ENCODE results near the gene ZNF683.
"Not testable (repeated sequence)": the region's sequence is repeated elsewhere in the genome, so short reads cannot be mapped to it uniquely, and the experiment has no call there.

ZNF683 gene

GRCh38 chr1:26372611-26373010, at the start of gene ZNF683:
ZNF683 (minus strand) TSS chr1:26372750; CDS start chr1:26368571, 4,179 bp downstream.
- DNase-seq: not testable (repeated sequence)

DNA sequence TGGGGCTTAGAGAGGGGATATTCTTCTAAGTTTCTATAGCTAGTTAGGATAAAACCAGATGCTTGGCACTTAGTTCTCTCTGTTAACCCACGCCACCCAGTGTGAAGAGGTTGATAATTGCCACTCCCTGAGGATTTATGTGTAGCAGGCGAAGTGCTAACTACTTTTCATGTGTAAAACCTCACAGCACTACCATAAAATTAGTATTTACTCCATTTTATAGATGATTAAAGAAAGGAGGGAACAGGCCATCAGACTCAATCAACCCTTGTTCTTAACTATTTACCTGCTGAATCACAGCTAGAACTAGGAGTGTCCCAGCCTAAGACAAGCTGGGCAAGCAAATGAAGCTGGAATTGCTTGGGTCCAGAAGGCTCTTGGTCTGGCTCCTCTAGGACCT, 46.9 kb upstream of the ZNF683 start:
- no peak for DNase-seq

- DNase-seq: no peak
Measured at GRCh38 chr1:26418865-26419349, 46.4 kb upstream of the ZNF683 start.

- peak; percentile 51 for DNase-seq
Measured at GRCh38 chr1:26417111-26417759, 44.7 kb upstream of the ZNF683 start.

GRCh38 chr1:26413031-26413430, 40.5 kb upstream of the ZNF683 start:
- no peak for DNase-seq

DNA sequence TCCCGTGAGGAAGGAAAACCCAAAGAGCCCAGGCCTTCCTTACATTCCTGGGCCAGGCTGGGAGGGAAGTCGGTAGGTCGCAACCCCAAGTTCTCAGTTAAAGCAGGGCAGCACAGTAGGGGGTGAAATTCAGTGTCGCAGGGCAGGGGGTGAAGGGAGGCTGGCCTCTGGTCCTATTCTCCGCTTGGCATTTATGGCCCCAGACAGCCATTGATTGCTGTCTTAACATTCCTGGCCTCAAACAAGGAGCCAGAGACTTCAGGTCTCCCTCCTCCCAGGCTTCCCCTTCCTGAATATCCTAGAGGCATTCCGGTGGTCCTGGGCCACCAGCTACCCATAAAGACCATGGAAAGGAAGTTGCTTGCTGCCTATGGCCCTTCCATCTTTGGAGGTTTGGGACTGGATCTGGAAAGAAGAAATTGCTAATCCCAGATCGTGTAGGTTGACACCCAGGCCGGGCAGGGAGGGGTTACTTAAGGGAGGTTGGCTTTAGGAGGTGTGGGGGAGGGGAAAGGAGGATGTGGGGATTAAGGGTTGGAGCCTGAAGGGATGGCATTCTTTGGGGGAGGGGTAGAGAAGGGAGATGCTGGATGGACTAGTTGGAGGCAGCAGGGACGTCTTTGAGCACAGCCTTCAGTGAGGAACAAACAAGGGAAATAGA, 39.8 kb upstream of the ZNF683 start:
- no peak for DNase-seq

- DNase-seq: no peak
Measured at GRCh38 chr1:26411624-26412074, 39.1 kb upstream of the ZNF683 start.

DNA sequence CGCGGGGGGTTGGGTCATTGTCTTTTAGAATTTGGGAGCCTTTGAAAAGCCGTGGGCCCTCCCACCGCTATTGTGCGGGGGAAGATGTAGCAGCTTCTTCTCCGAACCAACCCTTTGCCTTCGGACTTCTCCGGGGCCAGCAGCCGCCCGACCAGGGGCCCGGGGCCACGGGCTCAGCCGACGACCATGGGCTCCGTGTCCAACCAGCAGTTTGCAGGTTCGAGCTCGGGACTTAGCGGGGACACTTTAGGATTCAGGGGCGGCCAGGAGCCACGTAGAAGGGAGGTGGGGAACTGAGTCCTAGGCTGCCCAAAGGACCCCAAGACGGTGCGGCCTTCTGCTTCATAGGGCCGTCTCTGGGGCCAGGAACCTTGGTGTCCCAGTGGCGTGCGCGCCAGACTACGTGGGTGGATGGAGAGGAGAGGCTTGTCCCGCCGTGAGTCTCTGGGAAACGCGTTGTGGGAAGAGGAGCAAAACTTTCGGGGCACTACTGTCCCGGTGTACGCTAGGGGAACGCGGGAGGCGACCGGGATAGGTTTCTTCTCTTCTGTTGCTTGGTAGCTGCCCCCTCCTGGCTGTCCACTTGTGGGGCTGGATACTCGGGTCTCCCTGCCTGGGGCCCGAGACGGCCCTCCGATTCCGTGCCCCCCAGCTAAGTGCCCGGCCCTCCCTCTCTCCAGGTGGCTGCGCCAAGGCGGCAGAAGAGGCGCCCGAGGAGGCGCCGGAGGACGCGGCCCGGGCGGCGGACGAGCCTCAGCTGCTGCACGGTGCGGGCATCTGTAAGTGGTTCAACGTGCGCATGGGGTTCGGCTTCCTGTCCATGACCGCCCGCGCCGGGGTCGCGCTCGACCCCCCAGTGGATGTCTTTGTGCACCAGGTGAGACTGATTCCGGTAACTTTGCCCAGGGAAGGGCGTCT, 38.4 kb upstream of the ZNF683 start, which contains the start of gene LIN28A:
Gene LIN28A (plus strand): TSS at position 112 of the 918 bp plus-strand sequence. CDS start 75 bp downstream, at position 187.
- no peak for DNase-seq

DNA sequence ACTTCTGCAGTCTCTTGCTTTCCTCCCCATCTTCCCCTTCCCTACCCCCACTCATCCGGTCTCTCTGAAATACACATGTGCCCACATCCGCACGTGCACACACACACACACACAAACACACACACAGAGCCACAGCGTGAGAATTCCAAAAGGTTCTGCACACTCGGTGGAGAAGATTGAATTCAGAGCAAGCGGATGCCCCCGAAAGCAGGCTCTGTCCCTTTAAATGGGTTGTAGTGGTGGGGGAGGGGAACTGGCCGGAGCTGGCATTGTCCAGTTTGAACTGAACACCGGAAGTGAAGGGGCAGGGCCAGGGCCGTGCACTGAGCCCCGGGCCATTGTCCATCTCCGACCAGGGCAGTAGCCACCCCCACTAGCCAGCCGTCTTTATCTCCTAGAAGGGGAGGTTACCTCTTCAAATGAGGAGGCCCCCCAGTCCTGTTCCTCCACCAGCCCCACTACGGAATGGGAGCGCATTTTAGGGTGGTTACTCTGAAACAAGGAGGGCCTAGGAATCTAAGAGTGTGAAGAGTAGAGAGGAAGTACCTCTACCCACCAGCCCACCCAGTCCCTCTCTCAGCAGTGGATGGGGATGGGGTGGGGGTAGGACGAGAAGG, 36.7 kb upstream of the ZNF683 start:
- DNase-seq: peak; percentile 44

- no peak for DNase-seq
Measured at GRCh38 chr1:26408604-26409003, 36.1 kb upstream of the ZNF683 start.

DNA sequence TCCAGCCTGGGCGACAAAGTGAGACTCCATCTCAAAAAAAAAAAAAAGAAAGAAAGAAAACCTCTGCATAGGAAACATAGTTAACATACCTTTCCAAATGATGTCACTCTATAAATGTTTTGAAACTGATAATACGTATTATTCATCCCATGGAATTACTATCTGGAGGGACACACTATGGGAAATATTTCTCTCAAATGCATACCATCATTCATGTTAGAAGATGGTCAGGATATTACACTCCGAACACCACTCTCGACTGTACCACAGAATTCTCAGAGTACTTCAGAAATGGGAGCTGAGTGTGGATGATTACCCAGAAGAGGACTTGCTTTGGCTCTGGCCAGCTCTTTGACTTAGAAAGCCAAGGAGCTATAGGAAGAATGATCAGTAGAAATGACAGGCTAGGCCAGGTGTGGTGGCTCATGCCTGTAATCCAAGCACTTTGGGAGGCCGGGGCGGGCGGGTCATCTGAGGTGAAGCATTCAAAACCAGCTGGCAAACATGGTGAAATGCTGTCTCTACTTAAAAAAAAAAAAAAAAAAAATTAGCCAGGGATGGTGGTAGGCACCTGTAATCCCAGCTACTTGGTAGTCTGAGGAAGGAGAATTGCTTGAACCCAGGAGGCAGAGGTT, 32.8 kb upstream of the ZNF683 start:
- DNase-seq: no peak

- no peak for DNase-seq
Measured at GRCh38 chr1:26404641-26405040, 32.1 kb upstream of the ZNF683 start.

DNA sequence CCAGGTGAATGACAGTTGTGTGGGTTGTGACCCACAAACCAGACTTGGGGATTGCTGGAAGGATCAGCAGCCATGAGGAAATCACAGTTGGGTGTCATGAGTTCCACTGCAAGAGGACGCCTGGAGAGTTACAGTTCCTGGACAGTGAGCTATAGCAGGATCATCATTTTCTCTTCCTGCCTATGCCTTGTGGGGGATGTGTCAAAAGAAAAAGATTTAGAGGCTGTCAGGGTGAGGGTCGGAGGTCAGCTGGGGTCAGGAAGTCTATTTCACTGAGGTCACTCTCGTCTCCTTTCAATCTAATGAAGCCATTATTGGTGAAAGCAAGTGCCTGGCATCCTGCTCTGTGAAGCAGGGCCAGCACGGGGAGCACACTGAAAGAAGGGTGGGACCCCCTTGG, 31.1 kb upstream of the ZNF683 start:
- DNase-seq: no peak

GRCh38 chr1:26401891-26402290, 29.3 kb upstream of the ZNF683 start:
- DNase-seq: no peak

DNA sequence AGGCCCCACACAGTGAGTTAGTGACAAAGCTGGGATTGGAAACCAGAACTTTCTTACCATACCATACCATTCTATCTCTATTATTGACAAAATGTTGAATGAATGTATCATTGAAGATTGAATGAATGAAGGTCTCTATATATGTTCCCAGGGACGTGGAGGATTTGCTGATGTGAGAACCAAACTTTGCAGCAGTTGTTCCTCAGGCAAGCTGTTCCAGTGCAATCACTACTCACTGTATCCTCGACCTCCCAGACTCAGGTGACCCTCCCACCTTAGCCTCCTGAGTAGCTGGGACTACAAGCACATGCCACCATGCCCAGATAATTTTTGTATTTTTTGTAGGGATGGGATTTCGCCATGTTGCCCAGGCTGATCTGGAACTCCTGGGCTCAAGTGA, 26.5 kb upstream of the ZNF683 start:
- no peak for DNase-seq

DNA sequence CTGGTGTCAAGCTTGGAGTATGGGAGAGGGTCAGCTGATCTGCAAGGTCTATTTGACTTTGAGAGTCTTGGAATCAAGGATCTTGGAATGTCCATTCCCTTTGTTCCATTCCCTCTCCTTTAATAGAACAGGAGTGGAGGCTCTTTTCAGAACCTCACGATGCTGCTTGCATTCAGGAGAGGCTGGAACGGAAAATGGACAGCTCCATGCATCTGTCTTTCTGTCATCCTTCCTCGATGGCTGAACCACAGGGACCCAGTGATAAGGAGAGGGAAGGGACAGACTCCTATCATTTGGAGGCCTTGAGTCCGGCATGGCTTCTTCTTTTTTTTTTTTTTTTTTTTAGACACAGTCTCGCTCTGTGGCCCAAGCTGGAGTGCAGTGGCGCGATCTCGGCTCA, 23.2 kb upstream of the ZNF683 start:
- DNase-seq: no peak

DNA sequence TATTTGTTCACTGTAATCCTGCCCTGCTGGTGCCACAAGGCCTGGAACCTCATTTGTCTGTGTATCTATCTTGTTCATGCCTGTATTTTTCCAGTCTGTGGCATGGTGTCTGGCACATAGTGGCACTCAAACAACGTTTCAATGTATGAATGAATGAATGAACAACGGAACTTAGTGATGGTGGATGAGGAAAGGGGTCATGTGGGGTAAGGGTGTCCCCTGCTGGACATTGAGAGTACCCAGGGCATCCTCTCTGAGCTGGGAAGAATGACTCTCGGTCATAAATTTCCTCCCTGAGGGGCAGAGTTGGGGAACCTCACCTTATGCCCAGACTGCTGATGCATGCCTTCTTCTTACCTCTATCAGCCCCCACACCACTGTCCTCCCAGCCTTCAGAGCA, 18.9 kb upstream of the ZNF683 start:
- no peak for DNase-seq

GRCh38 chr1:26389604-26390247, 17.2 kb upstream of the ZNF683 start:
- no peak for DNase-seq

GRCh38 chr1:26388791-26389445, 16.4 kb upstream of the ZNF683 start:
- no peak for DNase-seq

- DNase-seq: no peak
Measured at GRCh38 chr1:26387447-26387846, 14.9 kb upstream of the ZNF683 start.

GRCh38 chr1:26385063-26385462, 12.5 kb upstream of the ZNF683 start:
- DNase-seq: not testable (repeated sequence)

All from NCI-H2227 treated with DMSO at 0.1 percent for 48 hours (cell line).